ENCODE measurements around the gene INPP5B.

GRCh38 chr1:37926038-37926924 lies 20.6 kb downstream of the INPP5B start:
- no peak for TF ChIP-seq CTCF (conservative IDR thresholded peaks at IDR 0.05; ENCODE audit: low read depth in 2 of 2)
- no peak for TF ChIP-seq REST (IDR thresholded peaks at IDR 0.05; ENCODE audit: unreplicated experiment)
- no peak for TF ChIP-seq EZH2phosphoT487 (IDR thresholded peaks at IDR 0.05; ENCODE audit: unreplicated experiment)
- TF ChIP-seq ETS1 (IDR thresholded peaks at IDR 0.05) = no peak
- TF ChIP-seq EZH2 (IDR thresholded peaks at IDR 0.05; ENCODE audit: low read depth, unreplicated experiment) = no peak
- no peak for TF ChIP-seq POLR2AphosphoS5 (IDR thresholded peaks at IDR 0.05; ENCODE audit: low read depth)
